Parathyroid adenoma (tissue), 2 donors: ENCODE data around the gene MYO16.

Source experiments
- H2AFZ ChIP-seq: fragments of 300-600 bp; sonication (generic); one replicate; pipeline ENCODE4 v1.7.0; 2017; ENCODE audit warnings: antibody characterized with exemption, mild to moderate bottlenecking
- H3K27ac ChIP-seq: fragments of 300-600 bp; sonication (generic); one replicate; pipeline ENCODE4 v1.7.0; 2017
- H3K27me3 ChIP-seq: fragments of 300-600 bp; sonication (generic); one replicate; pipeline ENCODE4 v1.7.0; 2017; ENCODE audit warnings: low read length; ENCODE audit not compliant: control insufficient read depth, insufficient read depth
- H3K36me3 ChIP-seq: fragments of 300-600 bp; sonication (generic); one replicate; pipeline ENCODE4 v1.7.0; 2017; ENCODE audit warnings: low read length; ENCODE audit not compliant: control insufficient read depth, insufficient read depth
- H3K4me1 ChIP-seq: fragments of 300-600 bp; sonication (generic); one replicate; pipeline ENCODE4 v1.7.0; 2017; ENCODE audit warnings: control low read depth
- H3K4me2 ChIP-seq: fragments of 300-600 bp; sonication (generic); one replicate; pipeline ENCODE4 v1.7.0; 2017; ENCODE audit warnings: low read length
- H3K4me3 ChIP-seq: fragments of 300-600 bp; sonication (generic); one replicate; pipeline ENCODE4 v1.7.0; 2017; ENCODE audit warnings: low read depth, low read length
- H3K79me2 ChIP-seq: fragments of 300-600 bp; sonication (generic); one replicate; pipeline ENCODE4 v1.7.0; 2017; ENCODE audit warnings: control low read depth
- H3K9ac ChIP-seq: fragments of 300-600 bp; sonication (generic); one replicate; pipeline ENCODE4 v1.7.0; 2017; ENCODE audit warnings: mild to moderate bottlenecking
- H3K9me3 ChIP-seq: fragments of 300-600 bp; sonication (generic); one replicate; pipeline ENCODE4 v1.7.0; 2017; ENCODE audit warnings: low read length; ENCODE audit not compliant: control insufficient read depth
- CTCF ChIP-seq: fragments of 300-600 bp; sonication (generic); IDR thresholded peaks from one replicate; pipeline ENCODE4 v1.7.0; 2017; ENCODE audit warnings: antibody characterized with exemption, mild to moderate bottlenecking
- donor health status: primary hyperparathyroidism.

The MYO16 gene

DNA sequence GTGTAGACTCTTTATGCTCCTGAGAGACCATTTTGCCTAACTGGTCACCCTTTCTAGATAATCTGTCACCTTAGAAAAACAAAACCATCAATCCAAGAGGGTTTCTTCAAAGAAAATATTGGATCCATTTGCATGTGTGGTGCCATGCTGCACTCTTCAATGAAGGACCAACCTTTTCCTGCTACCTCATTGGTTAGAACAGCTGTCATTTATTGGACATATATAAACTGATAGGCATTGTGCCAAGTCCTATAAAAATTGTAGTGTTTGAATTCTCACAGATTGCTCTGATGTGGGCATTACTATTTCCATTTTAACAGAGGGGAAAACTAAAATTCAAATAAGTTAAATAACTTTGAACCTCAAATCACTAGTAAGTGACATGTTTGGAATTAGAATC is 333.2 kb downstream of the MYO16 start:
- Histone ChIP-seq H3K4me2 (no peak overlapping the region), H3K79me2 (no peaks in the 10 kb centered on the region)

GRCh38 chr13:108963276-108963810 is 333.9 kb downstream of the MYO16 start:
- H3K4me1 ChIP-seq = no peaks in the 10 kb centered on the region
- H3K27me3 ChIP-seq = no peaks in the 10 kb centered on the region
- no peaks in the 10 kb centered on the region for H3K79me2 ChIP-seq
- no peaks in the 10 kb centered on the region for H3K9me3 ChIP-seq
- H2AFZ ChIP-seq = no peak overlapping the region
- no peak for TF ChIP-seq CTCF
- H3K27ac ChIP-seq = no peak overlapping the region
- H3K4me2 ChIP-seq = no peak overlapping the region
- H3K9ac ChIP-seq = no peak overlapping the region
- no peak overlapping the region for H3K4me3 ChIP-seq
- H3K36me3 ChIP-seq = no peaks in the 10 kb centered on the region

More for the DNA sequence above, 333.2 kb downstream of the MYO16 start:
- Histone ChIP-seq H3K27ac (no peak overlapping the region), H3K9ac (no peak overlapping the region), H2AFZ (no peak overlapping the region), H3K27me3 (no peaks in the 10 kb centered on the region), H3K4me3 (no peak overlapping the region), H3K9me3 (no peaks in the 10 kb centered on the region), H3K36me3 (no peaks in the 10 kb centered on the region), H3K4me1 (no peaks in the 10 kb centered on the region)
- no peak for TF ChIP-seq CTCF

GRCh38 chr13:108963846-108964600 is 334.6 kb downstream of the MYO16 start:
- H3K4me3 ChIP-seq = no peak overlapping the region
- H2AFZ ChIP-seq = no peak overlapping the region
- H3K27ac ChIP-seq = no peak overlapping the region
- H3K4me1 ChIP-seq = no peaks in the 10 kb centered on the region
- H3K9me3 ChIP-seq = no peaks in the 10 kb centered on the region
- H3K9ac ChIP-seq = no peak overlapping the region
- H3K36me3 ChIP-seq = no peaks in the 10 kb centered on the region
- no peak overlapping the region for H3K4me2 ChIP-seq
- no peaks in the 10 kb centered on the region for H3K27me3 ChIP-seq
- no peak for TF ChIP-seq CTCF
- no peaks in the 10 kb centered on the region for H3K79me2 ChIP-seq

DNA sequence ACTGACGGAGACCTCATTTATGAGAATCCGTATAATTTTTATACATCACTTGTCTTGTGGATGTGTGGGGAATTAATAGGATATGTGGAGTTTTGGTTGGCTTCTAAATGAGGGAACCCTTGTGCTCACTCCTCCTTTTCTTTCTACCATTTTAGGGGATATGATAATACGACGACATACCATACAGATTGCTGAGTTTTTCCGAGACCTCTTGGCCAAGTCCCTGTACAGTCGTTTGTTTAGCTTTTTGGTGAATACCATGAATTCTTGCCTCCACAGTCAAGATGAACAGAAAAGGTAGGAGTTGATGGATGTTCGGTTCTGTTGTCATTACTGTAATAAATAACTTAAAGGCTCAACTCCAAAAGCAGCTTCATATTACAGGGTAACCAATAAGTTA is 335.2 kb downstream of the MYO16 start:
- Histone ChIP-seq H3K4me2 (no peak overlapping the region), H2AFZ (no peak overlapping the region), H3K79me2 (no peaks in the 10 kb centered on the region), H3K4me1 (no peaks in the 10 kb centered on the region), H3K4me3 (no peak overlapping the region), H3K27ac (no peak overlapping the region), H3K36me3 (no peaks in the 10 kb centered on the region), H3K27me3 (no peaks in the 10 kb centered on the region), H3K9me3 (no peaks in the 10 kb centered on the region), H3K9ac (no peak overlapping the region)
- TF ChIP-seq CTCF = no peak

GRCh38 chr13:108967371-108967770 is 338.0 kb downstream of the MYO16 start:
- Histone ChIP-seq H3K9ac (no peak overlapping the region), H3K4me1 (no peaks in the 10 kb centered on the region), H3K4me3 (no peak overlapping the region), H3K27me3 (no peaks in the 10 kb centered on the region), H3K9me3 (no peaks in the 10 kb centered on the region), H3K4me2 (no peak overlapping the region), H3K36me3 (no peaks in the 10 kb centered on the region), H2AFZ (no peak overlapping the region), H3K27ac (no peak overlapping the region), H3K79me2 (no peaks in the 10 kb centered on the region)
- no peak for TF ChIP-seq CTCF
